22Rv1 (cell line): ENCODE results near the gene CLSTN1.

Source experiments
- ZFX ChIP-seq: fragments of 450-650 bp; IDR thresholded peaks from 2 replicates; pipeline ENCODE4 v1.6.1; 2017; ENCODE audit warnings: antibody characterized with exemption, borderline replicate concordance
- TF ChIP-seq, protein P1 (sequence below): fragments of 450-650 bp; IDR thresholded peaks from 2 replicates; pipeline ENCODE4 v1.5.1; 2017; ENCODE audit warnings: mild to moderate bottlenecking

DNA sequence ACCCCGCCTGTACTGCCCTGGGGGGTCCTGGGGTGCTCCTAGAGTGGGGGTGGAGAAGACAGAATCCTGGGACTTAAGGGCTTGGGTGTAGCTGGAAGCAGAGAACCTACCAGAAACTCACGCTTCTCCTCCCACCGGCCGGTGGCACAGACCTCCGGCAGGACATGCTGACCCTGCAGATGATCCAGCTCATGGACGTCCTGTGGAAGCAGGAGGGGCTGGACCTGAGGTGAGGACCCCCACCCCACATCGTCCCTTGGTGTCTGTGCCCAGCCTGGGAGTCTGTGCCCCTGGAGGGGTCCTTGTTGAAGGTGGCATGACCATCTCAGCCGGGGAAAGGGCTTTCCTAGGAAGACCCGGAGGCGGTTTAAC lies 101.4 kb downstream of the CLSTN1 start:
- TF ChIP-seq, protein P1, sequence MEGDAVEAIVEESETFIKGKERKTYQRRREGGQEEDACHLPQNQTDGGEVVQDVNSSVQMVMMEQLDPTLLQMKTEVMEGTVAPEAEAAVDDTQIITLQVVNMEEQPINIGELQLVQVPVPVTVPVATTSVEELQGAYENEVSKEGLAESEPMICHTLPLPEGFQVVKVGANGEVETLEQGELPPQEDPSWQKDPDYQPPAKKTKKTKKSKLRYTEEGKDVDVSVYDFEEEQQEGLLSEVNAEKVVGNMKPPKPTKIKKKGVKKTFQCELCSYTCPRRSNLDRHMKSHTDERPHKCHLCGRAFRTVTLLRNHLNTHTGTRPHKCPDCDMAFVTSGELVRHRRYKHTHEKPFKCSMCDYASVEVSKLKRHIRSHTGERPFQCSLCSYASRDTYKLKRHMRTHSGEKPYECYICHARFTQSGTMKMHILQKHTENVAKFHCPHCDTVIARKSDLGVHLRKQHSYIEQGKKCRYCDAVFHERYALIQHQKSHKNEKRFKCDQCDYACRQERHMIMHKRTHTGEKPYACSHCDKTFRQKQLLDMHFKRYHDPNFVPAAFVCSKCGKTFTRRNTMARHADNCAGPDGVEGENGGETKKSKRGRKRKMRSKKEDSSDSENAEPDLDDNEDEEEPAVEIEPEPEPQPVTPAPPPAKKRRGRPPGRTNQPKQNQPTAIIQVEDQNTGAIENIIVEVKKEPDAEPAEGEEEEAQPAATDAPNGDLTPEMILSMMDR = no peak
- TF ChIP-seq ZFX = no peak
